Gastroesophageal sphincter (tissue), 4 donors: ENCODE data around the gene HMX2. TPM values are rescaled to one million over a fixed set of nuclear protein-coding genes. Genes with fewer than 3 reads are reported as not detected.

ENCODE experiments used
- ATAC-seq: fragments of 150-250 bp; one replicate; pipeline ENCODE4 v1.9.1; 2016; ENCODE audit warnings: mild to moderate bottlenecking, moderate library complexity
- H3K27ac ChIP-seq, 4 donors: fragments of 200-600 bp; sonication (generic) in 3 of 4; 1 replicate in 3 of 4; 2 replicates in 1 of 4; pipeline ENCODE4 v1.5.1; 2016 to 2019
- H3K27me3 ChIP-seq: fragments of 200-600 bp; sonication (generic); one replicate; pipeline ENCODE4 v1.5.1; 2019
- H3K36me3 ChIP-seq, 2 donors: fragments of 200-600 bp; sonication (generic); one replicate each; pipeline ENCODE4 v1.5.1; 2019; ENCODE audit warnings: control low read depth in 1 of 2
- H3K4me1 ChIP-seq, 3 donors: fragments of 200-600 bp; sonication (generic); 1 replicate in 2 of 3; 2 replicates in 1 of 3; pipeline ENCODE4 v1.5.1; 2016 to 2019; ENCODE audit warnings: control low read depth in 2 of 3
- H3K4me3 ChIP-seq, 2 donors: fragments of 200-600 bp; sonication (generic); one replicate each; pipeline ENCODE4 v1.5.1; 2019; ENCODE audit warnings: mild to moderate bottlenecking in 1 of 2, moderate library complexity in 1 of 2
- H3K9me3 ChIP-seq, 3 donors: fragments of 200-600 bp; sonication (generic); one replicate each; pipeline ENCODE4 v1.5.1; 2017 to 2019; ENCODE audit warnings: control low read depth in 2 of 3
- CTCF ChIP-seq, 4 experiments: fragments of 200-600 bp in 2 of 4; fragments of 450-650 bp in 2 of 4; sonication (generic) in 1 of 4; IDR thresholded peaks; one replicate each; pipeline ENCODE4 v1.5.1; 2017 to 2019; ENCODE audit warnings: antibody characterized with exemption in 4 of 4, mild to moderate bottlenecking in 2 of 4, moderate library complexity in 2 of 4
- EP300 ChIP-seq: sonication (generic); formaldehyde crosslinking; IDR thresholded peaks from one replicate; pipeline ENCODE4 v1.6.1; 2017; ENCODE audit warnings: antibody characterized with exemption, mild to moderate bottlenecking
- POLR2A ChIP-seq, 2 donors: fragments of 450-650 bp; IDR thresholded peaks; one replicate each; pipeline ENCODE4 v1.6.1; 2017; ENCODE audit warnings: antibody characterized with exemption in 2 of 2, mild to moderate bottlenecking in 2 of 2, moderate library complexity in 1 of 2
- POLR2AphosphoS5 ChIP-seq: sonication (generic); formaldehyde crosslinking; IDR thresholded peaks from one replicate; pipeline ENCODE4 v1.6.1; 2017; ENCODE audit warnings: antibody characterized with exemption
- WGBS, 2 donors: methylation state at CpG; one replicate each; pipeline ENCODE4 v1.1.5; 2018; ENCODE audit warnings: low coverage in 1 of 2; 5-methylcytosine and 5-hydroxymethylcytosine counted together
- total RNA-seq, 4 donors: library from RNA; depleted of rRNA; stranded (reverse); fragments of >200 nt; gene quantifications; one replicate each; pipeline ENCODE4 v1.1.0, GENCODE V29; 2016

Gene HMX2
- total RNA-seq, 4 donors from 2014 or later = not detected

GRCh38 chr10:123156078-123156477 lies 8.1 kb downstream of the HMX2 start:
- 85 to 93% methylated on average over 2 of the region's 2 CpGs for WGBS, 2 donors
- Histone ChIP-seq H3K27ac (no peak overlapping the region), H3K4me3 (no peak overlapping the region), H3K27me3 (peaks cover 25% of the 10 kb centered on the region), H3K4me1 (peaks cover 0 to 53% (median 8%) of the 10 kb centered on the region in 3 donors), H3K9me3 (no peaks in the 10 kb centered on the region), H3K36me3 (peaks cover 0 to 46% of the 10 kb centered on the region in 2 donors)
- ATAC-seq = no peak
- no peak for TF ChIP-seq EP300

- H3K27ac ChIP-seq = no peak overlapping the region
- 79 to 85% methylated on average over 3 of the region's 3 CpGs for WGBS, 2 donors
- ATAC-seq = no peak
These were observed 9.3 kb downstream of the HMX2 start for GRCh38 chr10:123157210-123157609.

GRCh38 chr10:123158682-123159081 lies 10.7 kb downstream of the HMX2 start:
- Histone ChIP-seq H3K36me3 (peaks cover 8 to 71% of the 10 kb centered on the region in 2 donors), H3K4me3 (no peak overlapping the region), H3K4me1 (peaks cover 0 to 45% (median 7%) of the 10 kb centered on the region in 3 donors), H3K27me3 (no peaks in the 10 kb centered on the region), H3K27ac (no peak overlapping the region), H3K9me3 (no peaks in the 10 kb centered on the region)
- ATAC-seq = no peak
- TF ChIP-seq EP300 = no peak
- no peak for TF ChIP-seq POLR2AphosphoS5
- no peak for TF ChIP-seq CTCF (IDR thresholded peaks at IDR 0.05)
- TF ChIP-seq POLR2A (IDR thresholded peaks at IDR 0.05) = no peak
- WGBS, 2 donors = 75 to 95% methylated on average over 1 of the region's 1 CpG

More at GRCh38 chr10:123157210-123157609, 9.3 kb downstream of the HMX2 start:
- peaks cover 0 to 56% of the 10 kb centered on the region in 2 donors for H3K36me3 ChIP-seq
- no peak overlapping the region for H3K4me3 ChIP-seq
- H3K27me3 ChIP-seq = peaks cover 14% of the 10 kb centered on the region
- peaks cover 0 to 48% (median 7%) of the 10 kb centered on the region in 3 donors for H3K4me1 ChIP-seq
- TF ChIP-seq POLR2A (IDR thresholded peaks at IDR 0.05) (no peak), EP300 (no peak), POLR2AphosphoS5 (no peak), CTCF (IDR thresholded peaks at IDR 0.05) (no peak)
- H3K9me3 ChIP-seq = no peaks in the 10 kb centered on the region

GRCh38 chr10:123160311-123160980 lies 12.5 kb downstream of the HMX2 start:
- H3K27me3 ChIP-seq = no peaks in the 10 kb centered on the region
- peaks cover 0 to 36% (median 4%) of the 10 kb centered on the region in 3 donors for H3K4me1 ChIP-seq
- TF ChIP-seq EP300 = no peak
- TF ChIP-seq POLR2A (IDR thresholded peaks at IDR 0.05) = no peak
- TF ChIP-seq CTCF (IDR thresholded peaks at IDR 0.05) = no peak
- no peak for TF ChIP-seq POLR2AphosphoS5
- no peak overlapping the region for H3K27ac ChIP-seq
- ATAC-seq = no peak
- H3K36me3 ChIP-seq = peaks cover 8 to 88% of the 10 kb centered on the region in 2 donors
- 82 to 86% methylated on average over 9 to 11 of the region's 11 CpGs for WGBS, 2 donors
- H3K4me3 ChIP-seq = no peak overlapping the region
- H3K9me3 ChIP-seq = no peaks in the 10 kb centered on the region

- Histone ChIP-seq H3K9me3 (no peaks in the 10 kb centered on the region), H3K4me3 (no peak overlapping the region), H3K27ac (no peak overlapping the region), H3K27me3 (no peaks in the 10 kb centered on the region), H3K4me1 (no peaks in the 10 kb centered on the region), H3K36me3 (peaks cover 8 to 96% of the 10 kb centered on the region in 2 donors)
- TF ChIP-seq EP300 (no peak), POLR2AphosphoS5 (no peak), CTCF (IDR thresholded peaks at IDR 0.05) (no peak), POLR2A (IDR thresholded peaks at IDR 0.05) (no peak)
- WGBS, 2 donors = 91 to 92% methylated on average over 2 of the region's 2 CpGs
- no peak for ATAC-seq
These were observed 16.4 kb downstream of the HMX2 start for GRCh38 chr10:123164319-123164718.
